ENCODE results near the gene TNRC6B. TPM values are rescaled to one million over a fixed set of nuclear protein-coding genes. Genes with fewer than 3 reads are reported as not detected.

Gene TNRC6B
- total and polyA plus RNA-seq, 2 of the 13 experiments (the other 11 are each of a cell fraction or from before 2014, with no cell fraction given), result 8.9 to 13.2 TPM

- TF ChIP-seq MLXIP (CRISPR knock-in tag; IDR thresholded peaks at IDR 0.05; ENCODE audit: borderline replicate concordance) (no peak), MEF2D (CRISPR knock-in tag; IDR thresholded peaks at IDR 0.05) (peak; percentile 99), CENPT (CRISPR knock-in tag; IDR thresholded peaks at IDR 0.05; ENCODE audit: low read depth) (no peak), ZNF567 (CRISPR knock-in tag; IDR thresholded peaks at IDR 0.05; ENCODE audit: borderline replicate concordance) (no peak), KDM4B (CRISPR knock-in tag; IDR thresholded peaks at IDR 0.05) (no peak), SATB2 (CRISPR knock-in tag; IDR thresholded peaks at IDR 0.05) (no peak), SIX4 (CRISPR knock-in tag; IDR thresholded peaks at IDR 0.05) (peak; percentile 99), FOSL1 (CRISPR knock-in tag; IDR thresholded peaks at IDR 0.05; ENCODE audit: borderline replicate concordance) (peak; percentile 99), ETV5 (CRISPR knock-in tag; IDR thresholded peaks at IDR 0.05; ENCODE audit: borderline replicate concordance) (peak; percentile 89), ATF5 (CRISPR knock-in tag; IDR thresholded peaks at IDR 0.05; ENCODE audit: low read depth) (no peak), SRF (IDR thresholded peaks at IDR 0.05; ENCODE audit: low read depth, low read length) (no peak), GPN1 (CRISPR knock-in tag; IDR thresholded peaks at IDR 0.05; ENCODE audit: borderline replicate concordance) (no peak), CBX5 (CRISPR knock-in tag; IDR thresholded peaks at IDR 0.05; ENCODE audit: borderline replicate concordance) (peak; percentile 93; the same call in 1 of the 2 replicates), FOXJ3 (CRISPR knock-in tag; IDR thresholded peaks at IDR 0.05; ENCODE audit: borderline replicate concordance) (peak; percentile 62; the same call in 1 of the 2 replicates)
- TF ChIP-seq, protein P1, sequence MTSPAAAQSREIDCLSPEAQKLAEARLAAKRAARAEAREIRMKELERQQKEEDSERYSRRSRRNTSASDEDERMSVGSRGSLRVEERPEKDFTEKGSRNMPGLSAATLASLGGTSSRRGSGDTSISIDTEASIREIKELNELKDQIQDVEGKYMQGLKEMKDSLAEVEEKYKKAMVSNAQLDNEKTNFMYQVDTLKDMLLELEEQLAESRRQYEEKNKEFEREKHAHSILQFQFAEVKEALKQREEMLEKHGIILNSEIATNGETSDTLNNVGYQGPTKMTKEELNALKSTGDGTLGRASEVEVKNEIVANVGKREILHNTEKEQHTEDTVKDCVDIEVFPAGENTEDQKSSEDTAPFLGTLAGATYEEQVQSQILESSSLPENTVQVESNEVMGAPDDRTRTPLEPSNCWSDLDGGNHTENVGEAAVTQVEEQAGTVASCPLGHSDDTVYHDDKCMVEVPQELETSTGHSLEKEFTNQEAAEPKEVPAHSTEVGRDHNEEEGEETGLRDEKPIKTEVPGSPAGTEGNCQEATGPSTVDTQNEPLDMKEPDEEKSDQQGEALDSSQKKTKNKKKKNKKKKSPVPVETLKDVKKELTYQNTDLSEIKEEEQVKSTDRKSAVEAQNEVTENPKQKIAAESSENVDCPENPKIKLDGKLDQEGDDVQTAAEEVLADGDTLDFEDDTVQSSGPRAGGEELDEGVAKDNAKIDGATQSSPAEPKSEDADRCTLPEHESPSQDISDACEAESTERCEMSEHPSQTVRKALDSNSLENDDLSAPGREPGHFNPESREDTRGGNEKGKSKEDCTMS (CRISPR knock-in tag; conservative IDR thresholded peaks at IDR 0.05), result no peak
- TF ChIP-seq, protein P2, sequence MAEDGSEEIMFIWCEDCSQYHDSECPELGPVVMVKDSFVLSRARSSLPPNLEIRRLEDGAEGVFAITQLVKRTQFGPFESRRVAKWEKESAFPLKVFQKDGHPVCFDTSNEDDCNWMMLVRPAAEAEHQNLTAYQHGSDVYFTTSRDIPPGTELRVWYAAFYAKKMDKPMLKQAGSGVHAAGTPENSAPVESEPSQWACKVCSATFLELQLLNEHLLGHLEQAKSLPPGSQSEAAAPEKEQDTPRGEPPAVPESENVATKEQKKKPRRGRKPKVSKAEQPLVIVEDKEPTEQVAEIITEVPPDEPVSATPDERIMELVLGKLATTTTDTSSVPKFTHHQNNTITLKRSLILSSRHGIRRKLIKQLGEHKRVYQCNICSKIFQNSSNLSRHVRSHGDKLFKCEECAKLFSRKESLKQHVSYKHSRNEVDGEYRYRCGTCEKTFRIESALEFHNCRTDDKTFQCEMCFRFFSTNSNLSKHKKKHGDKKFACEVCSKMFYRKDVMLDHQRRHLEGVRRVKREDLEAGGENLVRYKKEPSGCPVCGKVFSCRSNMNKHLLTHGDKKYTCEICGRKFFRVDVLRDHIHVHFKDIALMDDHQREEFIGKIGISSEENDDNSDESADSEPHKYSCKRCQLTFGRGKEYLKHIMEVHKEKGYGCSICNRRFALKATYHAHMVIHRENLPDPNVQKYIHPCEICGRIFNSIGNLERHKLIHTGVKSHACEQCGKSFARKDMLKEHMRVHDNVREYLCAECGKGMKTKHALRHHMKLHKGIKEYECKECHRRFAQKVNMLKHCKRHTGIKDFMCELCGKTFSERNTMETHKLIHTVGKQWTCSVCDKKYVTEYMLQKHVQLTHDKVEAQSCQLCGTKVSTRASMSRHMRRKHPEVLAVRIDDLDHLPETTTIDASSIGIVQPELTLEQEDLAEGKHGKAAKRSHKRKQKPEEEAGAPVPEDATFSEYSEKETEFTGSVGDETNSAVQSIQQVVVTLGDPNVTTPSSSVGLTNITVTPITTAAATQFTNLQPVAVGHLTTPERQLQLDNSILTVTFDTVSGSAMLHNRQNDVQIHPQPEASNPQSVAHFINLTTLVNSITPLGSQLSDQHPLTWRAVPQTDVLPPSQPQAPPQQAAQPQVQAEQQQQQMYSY (CRISPR knock-in tag; IDR thresholded peaks at IDR 0.05), result no peak
- TF ChIP-seq, protein P3, sequence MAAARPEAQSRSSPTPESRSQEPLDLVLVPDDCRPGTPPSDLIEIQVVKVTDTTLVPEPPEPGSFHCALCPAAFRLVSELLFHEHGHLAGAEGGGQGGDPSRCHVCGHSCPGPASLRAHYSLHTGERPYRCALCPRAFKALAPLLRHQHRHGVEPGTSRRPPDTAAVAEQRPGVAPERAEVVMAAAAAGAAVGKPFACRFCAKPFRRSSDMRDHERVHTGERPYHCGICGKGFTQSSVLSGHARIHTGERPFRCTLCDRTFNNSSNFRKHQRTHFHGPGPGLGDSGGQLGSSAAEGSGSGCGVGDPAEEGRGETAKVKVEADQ (CRISPR knock-in tag; IDR thresholded peaks at IDR 0.05; ENCODE audit: borderline replicate concordance), result peak; percentile 66; the same call in 1 of the 2 replicates
Observed at GRCh38 chr22:40156001-40156516, 21.7 kb upstream of the TNRC6B start (continued).
